Naive thymus-derived CD4-positive, alpha-beta T cell (primary cell): ENCODE measurements around the gene POFUT1. TPM values are rescaled to one million over a fixed set of nuclear protein-coding genes. Genes with fewer than 3 reads are reported as not detected.
A peak's percentile ranks its signal among the peaks of the same experiment; 100 is the strongest.

ENCODE experiments used
- ATAC-seq: fragments of 150-1000 bp; cut with Tn5 transposase; 2 replicates; pipeline ENCODE4 v1.10.0; 2021; ENCODE audit warnings: mild to moderate bottlenecking, moderate library complexity
- CTCF ChIA-PET: fragments of 350-600 bp; sonication (Branson Sonifier 250); formaldehyde crosslinking; loops from one replicate; lab custom pipeline; 2021; ENCODE audit warnings: antibody characterized with exemption; lab: Charles Lee
- POLR2A ChIA-PET: fragments of 350-600 bp; sonication (Branson Sonifier 250); formaldehyde crosslinking; loops from one replicate; lab custom pipeline; 2021; ENCODE audit warnings: antibody characterized with exemption, inconsistent platforms; lab: Charles Lee
- DNase-seq, 9 donors: peaks; one replicate each; pipeline versions ENCODE4 v3.0.0 to v3.0.0-alpha.2; 2020 to 2022; ENCODE audit warnings: mixed read lengths in 1 of 9
- H3K27ac ChIP-seq: one replicate; pipeline ENCODE4 v1.7.0; 2013; ENCODE audit warnings: mild to moderate bottlenecking, low read depth, low read length, moderate library complexity
- H3K27me3 ChIP-seq, 2 donors: one replicate each; pipeline ENCODE4 v1.7.0; 2013; ENCODE audit warnings: low read length in 2 of 2, mild to moderate bottlenecking in 2 of 2, moderate library complexity in 2 of 2; ENCODE audit not compliant: control insufficient read depth in 2 of 2, insufficient read depth in 2 of 2
- H3K36me3 ChIP-seq, 3 experiments: 1 replicate in 2 of 3; 2 replicates in 1 of 3; pipeline ENCODE4 v1.7.0; 2013; ENCODE audit warnings: low read length in 3 of 3, mild to moderate bottlenecking in 3 of 3, moderate library complexity in 1 of 3; ENCODE audit not compliant: insufficient read depth in 3 of 3, control insufficient read depth in 2 of 3
- H3K4me1 ChIP-seq, 2 donors: one replicate each; pipeline ENCODE4 v1.7.0; 2013; ENCODE audit warnings: low read length in 2 of 2, mild to moderate bottlenecking in 2 of 2, moderate library complexity in 1 of 2; ENCODE audit not compliant: control insufficient read depth in 2 of 2, insufficient read depth in 2 of 2
- H3K4me3 ChIP-seq: 2 replicates; pipeline ENCODE4 v1.7.0; 2013; ENCODE audit warnings: mild to moderate bottlenecking, low read length
- H3K9me3 ChIP-seq, 3 experiments: 1 replicate in 2 of 3; 2 replicates in 1 of 3; pipeline ENCODE4 v1.7.0; 2013; ENCODE audit warnings: low read length in 3 of 3; ENCODE audit not compliant: control insufficient read depth in 2 of 3
- H3K27ac Mint-ChIP-seq, 9 donors: one replicate each; pipeline ENCODE4 v1.8.0; 2020 to 2022; ENCODE audit warnings: mixed read lengths in 9 of 9, mild to moderate bottlenecking in 8 of 9, moderate library complexity in 5 of 9, inconsistent platforms in 2 of 9
- H3K27me3 Mint-ChIP-seq, 5 donors: one replicate each; pipeline ENCODE4 v1.8.0; 2021 to 2022; ENCODE audit warnings: mixed read lengths in 5 of 5, mild to moderate bottlenecking in 1 of 5
- H3K36me3 Mint-ChIP-seq, 5 donors: one replicate each; pipeline ENCODE4 v1.8.0; 2020 to 2022; ENCODE audit warnings: mixed read lengths in 5 of 5, mild to moderate bottlenecking in 3 of 5, inconsistent platforms in 1 of 5
- H3K4me1 Mint-ChIP-seq, 7 donors: one replicate each; pipeline ENCODE4 v1.8.0; 2020 to 2022; ENCODE audit warnings: mixed read lengths in 7 of 7, mild to moderate bottlenecking in 3 of 7, inconsistent platforms in 1 of 7
- H3K4me3 Mint-ChIP-seq, 10 donors: one replicate each; pipeline ENCODE4 v1.8.0; 2020 to 2022; ENCODE audit warnings: mild to moderate bottlenecking in 10 of 10, mixed read lengths in 10 of 10, moderate library complexity in 6 of 10, inconsistent platforms in 2 of 10
- H3K9me3 Mint-ChIP-seq, 11 donors: one replicate each; pipeline ENCODE4 v1.8.0; 2020 to 2022; ENCODE audit warnings: mixed read lengths in 11 of 11, mild to moderate bottlenecking in 4 of 11, inconsistent platforms in 1 of 11, moderate library complexity in 1 of 11
- intact Hi-C, 2 donors: fragments of 100-400 bp; cut with micrococcal nuclease; formaldehyde crosslinking; loops; one replicate each; pipeline ENCODE4 v1.15.1; 2023
- polyA plus RNA-seq, 2 donors: library from polyadenylated mRNA; unstranded; fragments of 300-500 nt; fragmentation: Illumina TruSeq; gene quantifications; one replicate each; pipeline ENCODE4 v1.2.3, GENCODE V29; 2021
- total RNA-seq, 6 experiments: library from RNA in 5 of 6; stranded (reverse) in 5 of 6; gene quantifications; 1 replicate in 5 of 6; 2 replicates in 1 of 6; pipeline ENCODE4 v1.2.3 and lab custom pipeline; 2021 to 2026

POFUT1 gene
- total and polyA plus RNA-seq, 7 experiments from 2014 or later: 12.5 to 32.2 (median 18.0) TPM

DNA sequence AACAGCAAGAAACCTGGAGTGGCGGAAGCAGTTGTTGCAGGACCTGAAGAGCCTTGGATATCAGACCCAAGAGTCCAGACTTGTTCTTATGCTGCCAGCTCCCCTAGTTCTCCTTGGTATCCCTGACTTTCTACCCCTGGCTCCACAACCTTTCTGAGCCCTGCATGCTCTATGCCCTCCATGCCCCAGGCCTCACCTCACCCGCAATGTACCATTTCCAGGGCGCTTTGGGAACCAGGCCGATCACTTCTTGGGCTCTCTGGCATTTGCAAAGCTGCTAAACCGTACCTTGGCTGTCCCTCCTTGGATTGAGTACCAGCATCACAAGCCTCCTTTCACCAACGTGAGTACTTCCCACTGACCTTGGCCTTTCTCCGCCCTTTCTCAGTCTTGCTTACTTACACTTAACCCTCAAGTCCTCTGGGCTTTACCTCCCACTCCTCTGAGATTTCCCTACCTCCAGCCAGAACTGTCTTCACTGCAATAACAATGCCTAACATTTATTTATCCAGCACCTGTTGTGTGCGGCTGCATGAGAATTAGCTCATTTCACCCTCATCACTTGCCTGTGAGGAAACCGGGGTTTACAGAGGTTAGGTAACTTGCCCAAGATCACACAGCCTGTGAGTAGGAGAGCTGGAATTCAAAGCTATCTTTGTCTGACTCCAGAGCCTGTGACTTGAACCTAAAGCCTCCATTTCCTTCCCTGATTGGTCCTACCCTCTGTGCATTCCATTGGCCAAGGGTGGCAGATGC is 2.3 kb downstream of the POFUT1 start:
- no peaks in the 10 kb centered on the region for H3K27me3 Mint-ChIP-seq
- Histone ChIP-seq H3K4me1 (peaks cover 17 to 25% of the 10 kb centered on the region in 2 donors), H3K4me3 (no peak overlapping the region), H3K9me3 (no peaks in the 10 kb centered on the region), H3K36me3 (peaks cover 6 to 34% (median 8%) of the 10 kb centered on the region in 3 experiments), H3K27ac (no peak overlapping the region), H3K27me3 (no peaks in the 10 kb centered on the region)
- ChIA-PET CTCF (interaction anchor here (1.1 kb wide), 1 partner anchor 24 kb away, joined by 3 read pairs; no protein-coding TSS in a partner anchor), POLR2A (interaction anchor here (1.0 kb wide), 1 partner anchor 143 kb away, joined by 4 read pairs; no protein-coding TSS in a partner anchor)
- H3K4me3 Mint-ChIP-seq: peak overlapping the region in 9 of 10 donors; percentile 7 to 100 (median 40)
- ATAC-seq (no peak), DNase-seq (no peak)
- intact Hi-C loops: loop anchor here in 1 of 2 donors (10.0 kb wide), 1 partner anchor 525 kb away; no protein-coding TSS in a partner anchor
- peaks cover 0 to 2% (median 0%) of the 10 kb centered on the region in 11 donors for H3K9me3 Mint-ChIP-seq
- peaks cover 3 to 14% (median 10%) of the 10 kb centered on the region in 5 donors for H3K36me3 Mint-ChIP-seq
- H3K4me1 Mint-ChIP-seq: peaks cover 49 to 62% (median 55%) of the 10 kb centered on the region in 7 donors
- peak overlapping the region in 7 of 9 donors; percentile 32 to 95 (median 71) for H3K27ac Mint-ChIP-seq

DNA sequence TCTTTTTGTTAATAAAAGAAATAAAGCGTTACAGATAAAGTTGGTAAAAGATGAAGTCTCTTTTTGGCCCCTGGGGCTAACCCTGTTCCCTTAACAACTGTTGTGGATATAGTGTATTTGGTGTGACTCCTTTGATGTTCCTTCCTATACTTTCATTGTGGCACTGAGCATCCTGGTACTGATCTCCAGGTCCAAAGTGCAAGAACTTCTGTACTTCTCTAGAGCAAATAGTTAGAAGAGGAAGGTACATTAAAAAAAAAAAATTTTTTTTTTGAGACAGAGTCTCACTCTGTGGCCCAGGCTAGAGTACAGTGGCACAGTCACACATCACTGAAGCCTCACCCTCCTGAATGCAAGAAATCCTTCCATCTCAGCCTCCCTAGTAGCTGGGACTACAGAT is 6.2 kb downstream of the POFUT1 start:
- no peak overlapping the region for H3K27ac Mint-ChIP-seq
- Histone ChIP-seq H3K27me3 (no peaks in the 10 kb centered on the region), H3K9me3 (no peaks in the 10 kb centered on the region), H3K27ac (no peak overlapping the region), H3K36me3 (peaks cover 16 to 64% (median 16%) of the 10 kb centered on the region in 3 experiments), H3K4me1 (no peaks in the 10 kb centered on the region), H3K4me3 (no peak overlapping the region)
- peaks cover 4 to 49% (median 16%) of the 10 kb centered on the region in 5 donors for H3K36me3 Mint-ChIP-seq
- POLR2A ChIA-PET: interaction anchor here (0.6 kb wide), 2 partner anchors 28 to 293 kb away, joined by 4 to 6 read pairs; no protein-coding TSS in a partner anchor
- H3K27me3 Mint-ChIP-seq: no peaks in the 10 kb centered on the region
- ATAC-seq: no peak
- H3K4me3 Mint-ChIP-seq: no peak overlapping the region
- intact Hi-C loops: no loop called here
- CTCF ChIA-PET: interaction anchor here (0.6 kb wide), 1 partner anchor 52 kb away, joined by 3 read pairs; no protein-coding TSS in a partner anchor
- no peak for DNase-seq
- H3K9me3 Mint-ChIP-seq: no peaks in the 10 kb centered on the region
- peaks cover 23 to 32% (median 29%) of the 10 kb centered on the region in 7 donors for H3K4me1 Mint-ChIP-seq

DNA sequence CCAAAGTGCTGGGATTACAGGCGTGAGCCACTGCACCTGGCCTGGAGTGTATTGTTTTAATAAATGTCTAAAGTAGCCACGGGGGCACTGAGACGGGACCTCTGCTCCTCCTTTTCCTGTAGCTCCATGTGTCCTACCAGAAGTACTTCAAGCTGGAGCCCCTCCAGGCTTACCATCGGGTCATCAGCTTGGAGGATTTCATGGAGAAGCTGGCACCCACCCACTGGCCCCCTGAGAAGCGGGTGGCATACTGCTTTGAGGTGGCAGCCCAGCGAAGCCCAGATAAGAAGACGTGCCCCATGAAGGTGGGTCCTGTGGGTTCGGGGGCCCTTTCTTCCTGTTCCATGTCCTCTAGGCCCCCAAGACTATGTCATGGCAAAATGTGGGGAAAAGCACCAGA is 7.5 kb downstream of the POFUT1 start:
- ATAC-seq: no peak
- Mint-ChIP-seq H3K27ac (no peak overlapping the region), H3K4me3 (no peak overlapping the region), H3K36me3 (peaks cover 5 to 59% (median 20%) of the 10 kb centered on the region in 5 donors), H3K27me3 (no peaks in the 10 kb centered on the region), H3K9me3 (no peaks in the 10 kb centered on the region), H3K4me1 (peaks cover 15 to 28% (median 18%) of the 10 kb centered on the region in 7 donors)
- Histone ChIP-seq H3K36me3 (peaks cover 16 to 68% (median 16%) of the 10 kb centered on the region in 3 experiments), H3K9me3 (no peaks in the 10 kb centered on the region), H3K27me3 (no peaks in the 10 kb centered on the region), H3K4me1 (no peaks in the 10 kb centered on the region), H3K27ac (no peak overlapping the region), H3K4me3 (no peak overlapping the region)
- no peak for DNase-seq
- ChIA-PET POLR2A (no interaction called here), CTCF (no interaction called here)
- intact Hi-C loops: no loop called here

GRCh38 chr20:32215729-32216128 is 8.0 kb downstream of the POFUT1 start:
- peaks cover 5 to 58% (median 20%) of the 10 kb centered on the region in 5 donors for H3K36me3 Mint-ChIP-seq
- Histone ChIP-seq H3K4me3 (no peak overlapping the region), H3K27me3 (no peaks in the 10 kb centered on the region), H3K4me1 (no peaks in the 10 kb centered on the region), H3K36me3 (peaks cover 16 to 70% (median 16%) of the 10 kb centered on the region in 3 experiments), H3K9me3 (no peaks in the 10 kb centered on the region), H3K27ac (no peak overlapping the region)
- intact Hi-C loops: no loop called here
- H3K27me3 Mint-ChIP-seq: no peaks in the 10 kb centered on the region
- POLR2A ChIA-PET: interaction anchor here (0.6 to 1.6 kb wide), 2 partner anchors 27 to 1186 kb away, joined by 3 to 4 read pairs; partner anchors contain the start of gene CDK5RAP1
- no peak for DNase-seq
- H3K27ac Mint-ChIP-seq: no peak overlapping the region
- H3K9me3 Mint-ChIP-seq: no peaks in the 10 kb centered on the region
- ATAC-seq: no peak
- CTCF ChIA-PET: no interaction called here
- no peak overlapping the region for H3K4me3 Mint-ChIP-seq
- peaks cover 10 to 22% (median 13%) of the 10 kb centered on the region in 7 donors for H3K4me1 Mint-ChIP-seq

- CTCF ChIA-PET: no interaction called here
- Mint-ChIP-seq H3K27ac (no peak overlapping the region), H3K36me3 (peaks cover 11 to 61% (median 23%) of the 10 kb centered on the region in 5 donors), H3K27me3 (no peaks in the 10 kb centered on the region), H3K4me3 (no peak overlapping the region), H3K9me3 (no peaks in the 10 kb centered on the region), H3K4me1 (peaks cover 5 to 18% (median 8%) of the 10 kb centered on the region in 7 donors)
- no peak overlapping the region for H3K27ac ChIP-seq
- peaks cover 16 to 73% (median 16%) of the 10 kb centered on the region in 3 experiments for H3K36me3 ChIP-seq
- no peak overlapping the region for H3K4me3 ChIP-seq
- intact Hi-C loops: no loop called here
- H3K9me3 ChIP-seq: no peaks in the 10 kb centered on the region
- DNase-seq (no peak), ATAC-seq (no peak)
- H3K27me3 ChIP-seq: no peaks in the 10 kb centered on the region
- POLR2A ChIA-PET: interaction anchor here (0.6 to 1.6 kb wide), 2 partner anchors 28 to 1185 kb away, joined by 3 to 4 read pairs; partner anchors contain the start of gene CDK5RAP1
- H3K4me1 ChIP-seq: no peaks in the 10 kb centered on the region
These were observed 8.8 kb downstream of the POFUT1 start for GRCh38 chr20:32216179-32217142.
